HG03520 (cell line): Measurements from ENCODE around the gene SEZ6L.

Experiments used
- ATAC-seq: cut with Tn5 transposase; IDR thresholded peaks from one replicate; pipeline ENCODE4 v1.9.1; 2021; ENCODE audit warnings: mild to moderate bottlenecking, moderate library complexity; ENCODE audit not compliant: unreplicated experiment

The SEZ6L gene

DNA sequence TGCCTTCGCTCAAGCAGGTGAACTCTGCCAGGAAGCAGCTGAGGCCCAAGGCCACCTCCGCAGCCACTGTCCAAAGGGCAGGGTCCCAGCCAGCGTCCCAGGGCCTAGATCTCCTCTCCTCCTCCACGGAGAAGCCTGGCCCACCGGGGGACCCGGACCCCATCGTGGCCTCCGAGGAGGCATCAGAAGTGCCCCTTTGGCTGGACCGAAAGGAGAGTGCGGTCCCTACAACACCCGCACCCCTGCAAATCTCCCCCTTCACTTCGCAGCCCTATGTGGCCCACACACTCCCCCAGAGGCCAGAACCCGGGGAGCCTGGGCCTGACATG is 123.4 kb downstream of the SEZ6L start:
- ATAC-seq = no peak

DNA sequence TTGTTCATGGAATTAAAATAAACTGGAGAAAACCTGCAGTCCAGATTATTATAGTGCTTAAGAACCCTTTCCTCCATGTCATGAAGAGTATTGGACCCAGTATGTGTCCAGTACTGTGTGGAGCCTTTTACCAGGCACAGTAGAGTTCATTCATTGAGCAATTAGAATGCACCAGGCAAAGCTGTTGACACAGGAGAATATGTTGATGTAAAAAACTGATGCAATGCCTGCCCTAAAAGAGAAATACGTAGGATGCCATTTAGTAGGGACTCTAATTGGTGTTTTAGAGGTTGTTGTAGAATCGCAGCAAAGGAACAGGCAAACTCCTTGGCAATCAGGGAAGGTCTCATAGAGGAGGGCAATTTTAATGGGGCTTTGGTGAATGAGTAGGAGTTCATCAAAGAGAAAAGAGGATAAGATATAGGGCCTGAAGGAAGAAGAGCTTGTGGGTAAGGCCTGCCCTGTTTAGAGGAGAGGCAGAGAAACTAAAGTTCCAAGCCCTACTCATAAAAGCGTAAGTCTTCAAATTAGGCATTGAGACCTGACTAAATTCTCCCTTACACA is 126.4 kb downstream of the SEZ6L start:
- ATAC-seq = no peak

DNA sequence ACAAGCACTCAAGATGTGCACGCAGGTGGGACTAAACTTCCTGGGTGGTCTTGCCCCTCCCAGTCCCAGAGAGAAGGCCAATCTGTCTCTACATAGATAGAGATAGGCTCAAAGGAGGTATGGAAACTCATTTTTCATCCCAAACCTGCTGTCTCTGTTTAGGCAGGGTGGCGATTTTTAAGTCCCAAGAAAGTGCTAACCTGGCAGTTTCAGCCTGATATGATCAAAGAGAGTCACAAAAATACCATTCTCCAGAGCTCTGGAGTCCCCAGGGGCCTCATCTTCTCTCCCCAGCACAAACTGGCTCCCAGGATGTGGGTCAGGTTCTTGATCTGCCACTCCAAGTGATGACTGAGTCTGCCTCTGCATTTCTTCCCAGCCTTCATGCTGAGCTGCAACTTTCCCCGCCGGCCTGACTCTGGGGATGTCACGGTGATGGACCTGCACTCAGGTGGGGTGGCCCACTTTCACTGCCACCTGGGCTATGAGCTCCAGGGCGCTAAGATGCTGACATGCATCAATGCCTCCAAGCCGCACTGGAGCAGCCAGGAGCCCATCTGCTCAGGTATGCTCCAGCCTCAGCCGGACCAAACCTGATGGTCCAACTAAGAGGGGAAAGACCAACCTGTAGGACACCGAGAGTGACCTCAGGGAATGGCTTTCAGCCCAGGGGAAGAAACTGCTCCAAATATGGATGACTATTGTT is 129.5 kb downstream of the SEZ6L start:
- no peak for ATAC-seq

DNA sequence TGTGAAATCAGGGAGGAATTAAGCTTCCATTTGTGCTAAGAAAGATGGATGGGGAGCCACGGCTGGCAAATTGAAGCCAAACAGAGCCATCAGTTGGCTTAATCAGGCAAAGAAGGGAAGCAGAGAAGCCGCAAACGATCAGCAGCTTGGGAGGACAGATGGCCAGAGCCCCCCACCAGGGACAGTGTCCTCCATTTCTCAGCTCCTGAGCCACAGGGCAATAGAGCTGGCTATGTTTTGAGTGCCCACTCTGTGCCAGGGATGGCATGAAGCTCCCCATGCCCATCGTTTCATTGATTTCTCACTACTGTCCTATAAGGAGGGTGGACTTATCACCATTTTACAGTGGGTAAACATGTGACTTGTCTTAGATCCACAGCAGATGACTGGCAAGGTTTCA is 133.5 kb downstream of the SEZ6L start:
- ATAC-seq = no peak

DNA sequence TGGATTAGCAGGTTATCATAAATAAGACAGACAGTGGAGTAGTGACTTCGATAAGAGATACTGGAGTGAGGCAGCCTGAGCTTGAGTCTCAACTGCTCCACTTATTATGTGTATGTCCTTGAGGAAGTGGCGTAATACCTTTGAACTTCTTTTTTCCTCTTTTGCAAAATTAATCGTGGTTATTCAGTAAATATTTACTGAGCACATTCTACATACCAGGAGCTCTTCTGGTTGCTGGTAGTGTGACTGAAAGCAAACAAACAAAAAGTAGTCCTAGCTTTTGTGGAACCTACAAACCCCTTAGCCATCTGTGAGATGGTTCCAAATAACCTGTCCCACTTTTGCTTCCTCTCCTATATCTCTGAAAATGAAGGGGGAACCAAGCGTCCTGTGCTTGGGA is 134.2 kb downstream of the SEZ6L start:
- no peak for ATAC-seq

DNA sequence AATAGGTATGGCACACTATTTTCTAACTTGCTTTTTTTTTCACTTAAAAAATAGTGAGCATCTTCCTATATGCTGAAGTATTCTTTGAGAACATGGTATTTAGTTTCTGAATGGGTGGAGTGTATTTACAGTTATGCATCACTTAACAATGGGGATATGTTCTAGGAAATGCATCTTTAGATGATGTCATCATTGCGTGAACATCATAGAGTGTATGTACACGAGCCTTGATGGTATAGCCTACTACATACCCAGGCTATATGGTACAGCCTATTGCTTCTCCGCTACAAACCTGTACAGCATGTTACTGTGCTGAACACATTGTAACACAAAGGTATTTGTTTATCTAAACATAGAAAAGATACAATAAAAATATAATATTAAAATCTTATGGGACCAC is 135.5 kb downstream of the SEZ6L start:
- no peak for ATAC-seq

DNA sequence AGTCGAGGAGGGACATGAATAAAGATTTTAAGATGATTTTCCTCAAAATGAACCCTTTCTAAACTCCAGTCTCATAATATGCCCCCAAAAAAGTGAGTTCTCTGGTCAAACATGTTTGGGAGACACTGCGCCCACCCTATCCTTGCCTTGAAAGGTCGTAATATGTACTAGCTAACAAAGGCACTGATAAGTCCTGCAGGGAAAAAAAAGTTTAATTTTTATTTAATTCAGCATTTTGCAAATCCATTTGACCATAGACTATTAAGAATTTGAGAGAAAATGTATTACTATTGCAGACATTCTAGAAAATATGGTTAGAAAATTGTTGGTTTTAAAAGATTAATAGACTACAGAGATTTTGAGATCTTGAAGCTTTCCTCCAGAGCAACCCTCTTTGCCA is 139.2 kb downstream of the SEZ6L start:
- no peak for ATAC-seq

DNA sequence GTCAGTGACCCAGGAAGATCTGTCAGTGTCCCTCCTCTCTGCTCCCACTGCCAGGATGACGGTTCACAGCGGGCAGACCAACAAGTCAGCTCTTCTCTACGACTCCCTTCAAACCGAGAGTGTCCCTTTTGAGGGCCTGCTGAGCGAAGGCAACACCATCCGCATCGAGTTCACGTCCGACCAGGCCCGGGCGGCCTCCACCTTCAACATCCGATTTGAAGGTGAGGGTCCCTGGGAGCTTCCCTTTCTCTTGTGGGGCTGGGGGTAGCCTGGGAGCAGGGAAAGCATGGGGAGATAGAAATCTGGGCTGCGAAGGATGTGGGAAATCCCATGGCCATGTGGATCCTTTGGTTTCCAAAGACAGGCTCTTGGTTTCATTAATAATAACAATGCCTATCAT is 141.4 kb downstream of the SEZ6L start:
- ATAC-seq = no peak

DNA sequence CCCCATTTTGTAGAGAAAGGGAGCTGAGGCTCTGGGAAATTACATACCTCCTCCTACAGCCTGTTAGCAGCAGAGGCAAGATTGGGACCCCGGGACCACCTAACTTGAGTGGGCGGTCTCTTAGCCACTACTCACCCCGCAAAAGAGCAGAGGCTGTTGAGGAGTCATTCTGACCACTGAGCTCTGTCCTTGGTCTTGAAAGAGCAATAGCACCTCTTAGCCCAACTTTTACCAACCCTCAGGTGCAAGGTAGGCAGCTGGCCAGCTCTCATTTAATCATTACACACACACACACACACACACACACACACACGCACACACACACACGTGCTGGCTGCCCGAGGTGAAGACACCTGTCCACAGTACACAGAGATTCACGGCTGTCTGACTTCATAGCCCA is 144.0 kb downstream of the SEZ6L start:
- no peak for ATAC-seq

DNA sequence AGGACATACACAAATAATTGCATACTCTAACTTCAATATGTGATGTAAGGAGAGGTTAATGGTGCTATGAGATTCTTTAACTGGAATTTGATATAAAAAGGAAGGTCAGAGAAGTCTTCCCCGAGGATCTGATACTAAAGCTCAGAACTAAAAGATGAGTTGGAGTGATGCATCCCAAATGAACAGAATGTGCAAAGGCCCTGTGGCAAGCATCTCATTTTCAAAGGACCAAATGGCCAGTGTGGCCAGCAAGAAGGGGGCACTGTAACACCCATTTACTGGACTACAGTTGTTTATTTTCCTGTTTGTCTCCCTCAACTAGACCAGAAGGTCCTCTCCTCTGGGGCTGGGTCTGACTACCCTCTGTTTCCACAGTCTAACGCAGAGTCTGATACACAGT is 144.9 kb downstream of the SEZ6L start:
- ATAC-seq = no peak

DNA sequence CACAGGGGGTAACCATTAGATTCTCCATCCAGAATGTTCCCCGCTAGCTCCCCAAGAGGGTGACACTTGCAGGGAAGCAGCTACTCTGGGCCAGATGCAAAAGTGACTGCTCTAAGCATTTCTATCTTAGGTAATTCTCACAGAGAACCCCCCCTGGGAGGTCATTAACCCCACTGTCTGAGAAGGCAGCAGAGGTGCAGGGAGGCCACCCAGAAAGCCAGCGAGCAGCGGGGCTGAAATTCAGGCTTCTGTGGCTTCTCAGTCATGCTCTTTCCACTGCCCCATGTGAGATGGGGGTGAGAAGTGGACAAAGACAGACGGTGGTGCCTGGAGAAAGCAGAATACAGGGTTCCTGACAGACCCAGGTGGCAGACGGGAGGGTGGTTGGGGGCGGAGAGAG is 145.4 kb downstream of the SEZ6L start:
- ATAC-seq = no peak

DNA sequence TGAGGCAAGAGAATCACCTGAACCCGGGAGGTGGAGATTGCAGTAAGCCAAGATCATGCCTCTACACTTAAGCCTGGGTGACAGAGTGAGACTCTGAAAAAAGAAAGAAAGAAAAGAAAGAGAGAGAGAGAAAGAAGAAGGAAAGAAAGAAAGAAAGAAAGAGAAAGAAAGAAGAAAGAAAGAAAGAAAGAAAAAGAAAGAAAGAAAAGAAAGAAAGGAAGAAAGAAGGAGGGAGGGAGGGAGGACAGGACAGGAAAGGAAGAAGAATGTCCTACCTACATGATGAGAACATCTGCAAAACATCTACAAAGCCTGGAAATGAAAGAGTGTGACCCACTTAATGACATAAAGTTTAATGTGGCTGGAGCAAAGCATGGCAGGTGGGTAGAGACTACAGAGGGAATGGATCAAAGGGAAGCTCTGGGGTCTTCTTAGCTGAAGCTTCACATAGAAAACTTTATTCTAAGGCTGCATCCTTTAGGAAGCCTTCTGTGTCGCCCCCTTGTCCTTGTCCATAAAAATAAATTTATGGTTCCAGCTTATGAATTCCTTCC is 147.5 kb downstream of the SEZ6L start:
- ATAC-seq = no peak

DNA sequence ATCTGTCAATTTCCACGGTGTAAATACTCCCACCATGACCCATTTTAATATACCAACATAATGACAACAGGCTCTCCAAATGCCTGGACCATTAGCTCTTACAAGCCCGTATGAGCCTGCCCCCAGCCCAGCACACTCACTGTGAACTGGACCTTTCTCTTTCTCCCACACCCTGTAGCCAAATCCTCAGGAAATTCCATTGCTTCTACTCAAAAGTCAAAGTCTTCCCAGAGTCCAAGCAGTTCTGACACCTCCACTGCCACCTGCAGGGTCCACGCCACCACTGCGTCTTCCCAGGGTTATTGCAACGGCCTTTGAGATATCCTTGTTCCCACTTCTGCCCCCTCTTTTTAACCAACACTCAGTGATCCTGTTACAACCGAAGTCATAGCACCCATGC is 149.7 kb downstream of the SEZ6L start:
- ATAC-seq = no peak

DNA sequence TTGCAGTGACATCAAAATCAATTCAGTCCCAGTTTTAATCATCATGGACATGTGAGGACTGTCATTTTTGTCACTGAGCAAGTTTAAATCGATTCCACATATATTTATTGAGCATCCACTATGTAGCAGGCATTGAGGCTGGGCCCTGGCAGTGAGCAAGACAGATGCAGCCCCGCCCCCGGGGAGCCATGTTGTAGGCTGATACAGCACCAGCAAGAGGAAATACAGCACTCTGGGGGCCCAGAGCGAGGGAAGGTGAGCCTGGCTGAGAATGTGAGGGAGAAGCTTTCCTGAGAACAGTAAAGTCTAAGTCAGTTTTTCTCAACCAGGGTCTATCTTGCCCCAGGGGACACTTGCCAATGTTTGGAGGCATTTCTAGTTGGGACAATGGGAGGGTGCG is 151.2 kb downstream of the SEZ6L start:
- ATAC-seq = no peak

DNA sequence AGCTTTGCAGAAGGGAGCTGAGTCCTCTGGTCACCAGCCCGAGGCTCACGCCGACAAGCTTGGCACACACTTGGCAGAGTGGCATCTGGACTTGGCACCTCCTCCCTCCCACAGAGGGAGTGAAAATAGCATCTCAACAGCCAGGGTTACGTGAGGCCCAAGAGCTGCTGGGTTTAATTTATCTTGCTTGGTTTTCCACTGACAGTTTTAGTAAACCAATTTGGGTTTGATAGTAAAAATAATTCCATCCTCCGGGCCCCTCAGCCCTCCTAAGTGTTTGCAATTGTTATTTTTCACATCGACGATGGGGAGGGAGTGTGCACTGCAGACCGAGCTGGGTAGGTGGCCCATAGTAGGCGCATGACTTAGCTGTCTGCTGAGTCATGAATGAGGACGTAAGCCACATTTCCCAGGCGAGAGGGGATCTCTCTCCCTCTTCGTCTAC is 152.2 kb downstream of the SEZ6L start:
- no peak for ATAC-seq

DNA sequence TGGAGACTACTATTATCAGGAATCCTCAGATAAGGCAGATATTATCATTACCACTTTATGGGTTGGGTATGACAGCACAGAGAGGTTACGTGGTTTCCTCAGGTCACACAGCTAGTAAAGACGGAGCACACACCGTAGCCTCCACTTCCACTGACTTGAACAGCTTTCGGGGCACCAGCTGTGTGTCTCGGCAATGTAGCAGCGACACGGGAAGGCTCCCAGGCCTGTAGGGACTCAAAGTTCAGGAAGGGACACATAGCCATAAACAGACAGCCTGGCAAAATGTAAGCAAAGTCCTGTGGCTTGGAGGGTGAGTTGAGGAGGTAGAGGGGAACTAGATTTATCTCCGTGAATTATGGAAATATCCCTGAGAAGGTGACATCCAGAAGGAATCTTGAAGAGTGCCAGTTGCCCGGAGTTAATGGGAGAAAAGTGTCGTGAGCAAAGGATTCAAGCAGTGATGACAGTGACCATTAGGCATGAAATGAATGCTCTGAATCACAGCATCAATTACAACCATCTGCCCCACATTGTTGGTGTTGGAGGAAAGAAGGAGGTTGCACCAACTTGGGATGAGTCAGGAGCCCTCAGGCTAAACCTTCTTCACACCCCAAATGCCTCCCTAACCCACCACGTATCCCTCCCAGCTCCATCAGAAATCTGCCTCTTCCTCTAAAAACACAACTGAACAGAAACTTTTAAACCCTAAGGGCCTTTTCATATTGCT is 153.1 kb downstream of the SEZ6L start:
- ATAC-seq = no peak

DNA sequence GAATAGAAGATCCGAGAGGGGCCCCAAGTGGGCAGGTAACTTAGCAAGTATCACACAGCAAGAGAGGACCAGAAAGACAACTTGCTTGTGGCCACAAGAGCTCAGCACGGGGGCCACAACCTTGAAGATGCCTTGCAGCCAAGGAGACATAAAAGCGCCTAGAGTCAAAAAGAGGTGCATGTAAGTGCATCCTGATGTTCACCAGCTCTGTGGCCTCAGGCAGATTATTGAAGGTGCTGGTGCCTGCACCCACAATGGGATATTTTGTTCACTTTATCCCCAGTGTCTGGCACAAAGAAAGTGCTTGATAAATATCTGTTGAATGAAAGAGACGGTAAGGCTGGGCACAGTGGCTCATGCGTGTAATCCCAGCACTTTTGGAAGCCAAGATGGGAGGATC is 153.8 kb downstream of the SEZ6L start:
- ATAC-seq = no peak

DNA sequence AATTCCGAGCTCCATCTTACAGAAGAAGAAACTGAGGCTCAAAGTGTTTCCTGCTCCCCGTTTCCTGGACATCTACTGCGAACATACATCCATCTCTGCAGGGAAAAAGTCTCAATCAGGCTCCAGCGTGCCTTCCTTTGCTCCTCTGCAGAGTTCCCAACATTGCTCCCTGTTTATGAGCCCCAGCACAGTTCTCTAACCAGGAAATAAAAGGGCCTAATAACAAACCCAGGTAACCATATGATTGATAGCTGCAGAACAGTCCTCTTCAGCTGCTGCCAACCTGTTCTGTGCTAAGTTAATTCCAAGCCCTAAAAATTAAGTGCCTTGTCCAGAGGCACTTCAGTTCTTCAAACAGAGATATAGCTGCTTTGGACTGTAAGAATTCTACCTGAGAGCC is 154.9 kb downstream of the SEZ6L start:
- ATAC-seq = no peak

DNA sequence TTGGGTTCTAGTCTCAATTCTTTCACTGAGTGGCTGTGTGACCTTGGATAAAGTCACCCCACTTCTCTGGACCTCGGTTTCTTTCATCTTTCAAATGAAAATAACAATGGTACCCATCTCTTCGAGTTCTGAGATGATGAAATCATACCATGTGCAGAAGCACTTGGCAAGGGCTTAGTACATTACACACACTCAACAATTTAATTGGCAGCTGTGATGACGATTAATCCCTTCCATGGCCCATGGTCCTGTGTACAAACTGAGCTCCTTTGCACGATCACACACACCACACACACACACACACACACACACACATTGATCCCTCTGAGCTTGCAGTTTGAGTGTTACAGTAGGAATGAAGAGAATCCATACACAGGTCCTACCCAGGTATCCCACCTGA is 156.4 kb downstream of the SEZ6L start:
- no peak for ATAC-seq

DNA sequence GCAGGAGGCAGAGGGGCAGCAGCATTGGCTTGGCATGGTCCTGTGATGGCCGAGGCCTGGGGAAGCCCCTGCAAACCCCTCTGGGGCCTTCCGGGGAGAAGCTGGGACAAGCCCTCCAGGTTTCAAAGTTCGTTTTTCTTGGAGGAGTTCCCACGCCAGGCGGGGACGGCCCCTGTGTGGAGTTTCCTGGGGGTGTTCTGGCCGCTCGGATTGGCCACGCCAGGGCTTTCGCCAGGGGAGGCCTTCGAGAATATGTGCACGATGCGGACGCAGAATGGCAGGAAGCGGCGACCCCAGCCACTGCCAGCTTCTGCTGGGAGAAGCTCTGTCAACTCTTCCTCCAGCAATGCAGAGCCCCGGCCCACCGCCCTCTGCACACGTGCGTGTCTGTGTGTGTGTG is 157.5 kb downstream of the SEZ6L start:
- no peak for ATAC-seq

DNA sequence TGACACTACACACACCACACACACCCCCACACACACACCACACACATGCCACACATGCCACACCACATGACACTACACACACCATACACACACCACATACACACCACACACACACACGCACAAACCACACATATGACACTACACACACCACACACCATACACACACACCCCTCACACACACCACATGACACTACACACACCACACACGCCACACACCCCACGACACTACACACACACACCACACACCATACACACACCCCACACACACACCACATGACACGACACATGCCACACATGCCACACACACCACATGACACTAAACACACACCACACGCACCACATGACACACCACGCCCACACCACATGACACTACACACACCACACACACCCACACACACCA is 158.0 kb downstream of the SEZ6L start:
- no peak for ATAC-seq

DNA sequence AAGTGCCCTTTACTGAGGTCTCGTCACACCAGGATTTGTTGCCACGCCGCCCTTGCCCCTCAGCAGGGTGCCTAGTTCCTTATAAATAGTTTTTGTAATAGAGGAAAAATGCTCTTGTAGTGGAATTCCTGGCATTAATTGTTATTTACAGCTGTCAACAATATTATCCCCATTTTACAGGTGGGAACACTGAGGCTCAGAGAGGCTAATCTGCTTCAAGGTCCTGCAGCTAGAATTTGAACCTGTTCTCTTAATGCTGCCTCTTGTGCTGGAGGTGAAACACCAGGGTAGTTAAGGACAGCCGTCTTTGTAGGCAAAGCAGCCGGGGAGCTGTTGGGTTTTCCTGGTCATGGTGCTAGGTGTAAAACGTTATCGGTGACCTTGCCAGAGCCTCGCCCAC is 159.0 kb downstream of the SEZ6L start:
- ATAC-seq = no peak
